ENCODE results near the gene PPFIBP1.

Gene PPFIBP1

GRCh38 chr12:27707216-27707615 is 183.2 kb downstream of the PPFIBP1 start:
- TF ChIP-seq MAX (IDR thresholded peaks at IDR 0.05; ENCODE audit: low read depth, low read length) (no peak), POLR2A (IDR thresholded peaks at IDR 0.05; ENCODE audit: extremely low read depth, insufficient read length) (no peak), MYC (IDR thresholded peaks at IDR 0.05; ENCODE audit: low read depth, low read length) (no peak), CTCF (IDR thresholded peaks at IDR 0.05; ENCODE audit: low read depth, low read length) (no peak)
- no peak for DNase-seq (ENCODE audit: low read depth)
- no peak overlapping the region for H3K4me3 ChIP-seq (ENCODE audit: low read depth, low read length)

- no peak overlapping the region for H3K4me3 ChIP-seq (ENCODE audit: low read depth, low read length)
- no peak for DNase-seq (ENCODE audit: low read depth)
- TF ChIP-seq POLR2A (IDR thresholded peaks at IDR 0.05; ENCODE audit: extremely low read depth, insufficient read length) (no peak), CTCF (IDR thresholded peaks at IDR 0.05; ENCODE audit: low read depth, low read length) (no peak), MAX (IDR thresholded peaks at IDR 0.05; ENCODE audit: low read depth, low read length) (no peak), MYC (IDR thresholded peaks at IDR 0.05; ENCODE audit: low read depth, low read length) (no peak)
These were observed 185.4 kb downstream of the PPFIBP1 start for GRCh38 chr12:27709212-27709931.

- peak; percentile 65 for DNase-seq (ENCODE audit: low read depth)
- TF ChIP-seq MAX (IDR thresholded peaks at IDR 0.05; ENCODE audit: low read depth, low read length): no peak
- TF ChIP-seq MYC (IDR thresholded peaks at IDR 0.05; ENCODE audit: low read depth, low read length): no peak
- no peak for TF ChIP-seq CTCF (IDR thresholded peaks at IDR 0.05; ENCODE audit: low read depth, low read length)
- no peak for TF ChIP-seq POLR2A (IDR thresholded peaks at IDR 0.05; ENCODE audit: extremely low read depth, insufficient read length)
- H3K4me3 ChIP-seq (ENCODE audit: low read depth, low read length): peak overlapping the region; percentile 73
These were observed 186.1 kb downstream of the PPFIBP1 start for GRCh38 chr12:27709932-27710591.

GRCh38 chr12:27710592-27711316 is 186.7 kb downstream of the PPFIBP1 start, which contains the start of gene MRPS35:
MRPS35 (plus strand) TSS chr12:27710832; CDS start chr12:27710844, 12 bp downstream.
- H3K4me3 ChIP-seq (ENCODE audit: low read depth, low read length): peak within 1 kb of the TSS; percentile 73
- peak; percentile 99 for DNase-seq (ENCODE audit: low read depth)
- TF ChIP-seq CTCF (IDR thresholded peaks at IDR 0.05; ENCODE audit: low read depth, low read length) (no peak), MAX (IDR thresholded peaks at IDR 0.05; ENCODE audit: low read depth, low read length) (peak; percentile 97), MYC (IDR thresholded peaks at IDR 0.05; ENCODE audit: low read depth, low read length) (peak; percentile 99), POLR2A (IDR thresholded peaks at IDR 0.05; ENCODE audit: extremely low read depth, insufficient read length) (peak; percentile 100)

- peak; percentile 65 for DNase-seq (ENCODE audit: low read depth)
- H3K4me3 ChIP-seq (ENCODE audit: low read depth, low read length): peak overlapping the region; percentile 73
- TF ChIP-seq MYC (IDR thresholded peaks at IDR 0.05; ENCODE audit: low read depth, low read length): peak; percentile 38; the same call in 1 of the 2 replicates
- no peak for TF ChIP-seq CTCF (IDR thresholded peaks at IDR 0.05; ENCODE audit: low read depth, low read length)
- TF ChIP-seq MAX (IDR thresholded peaks at IDR 0.05; ENCODE audit: low read depth, low read length): peak; percentile 55; the same call in 1 of the 2 replicates
These were observed 187.3 kb downstream of the PPFIBP1 start for GRCh38 chr12:27711317-27711682.
